CD8-positive, alpha-beta memory T cell (primary cell): ENCODE measurements around the gene KNSTRN. TPM values are rescaled to one million over a fixed set of nuclear protein-coding genes. Genes with fewer than 3 reads are reported as not detected.
A peak's percentile ranks its signal among the peaks of the same experiment; 100 is the strongest.

Source experiments
- CTCF ChIA-PET: fragments of 350-600 bp; sonication (Branson Sonifier 250); formaldehyde crosslinking; loops from one replicate; lab custom pipeline; 2021; ENCODE audit warnings: antibody characterized with exemption; lab: Charles Lee
- POLR2A ChIA-PET: fragments of 350-600 bp; sonication (Branson Sonifier 250); formaldehyde crosslinking; loops from one replicate; lab custom pipeline; 2021; ENCODE audit warnings: antibody characterized with exemption; lab: Charles Lee
- DNase-seq, 5 donors: peaks; one replicate each; pipeline versions ENCODE4 v3.0.0 to v3.0.0-alpha.2; 2020 to 2022; ENCODE audit warnings: mixed read lengths in 1 of 5
- H3K27ac ChIP-seq: one replicate; pipeline ENCODE4 v1.7.0; 2013; ENCODE audit warnings: low read depth, mild to moderate bottlenecking, low read length, moderate library complexity
- H3K27me3 ChIP-seq: 2 replicates; pipeline ENCODE4 v1.7.0; 2013; ENCODE audit warnings: low read length, mild to moderate bottlenecking; ENCODE audit not compliant: insufficient read depth, poor library complexity, severe bottlenecking
- H3K36me3 ChIP-seq: 2 replicates; pipeline ENCODE4 v1.7.0; 2013; ENCODE audit warnings: mild to moderate bottlenecking, low read length, moderate library complexity; ENCODE audit not compliant: insufficient read depth
- H3K4me1 ChIP-seq: 2 replicates; pipeline ENCODE4 v1.7.0; 2013; ENCODE audit warnings: mild to moderate bottlenecking, low read length, moderate library complexity; ENCODE audit not compliant: insufficient read depth
- H3K4me3 ChIP-seq: 2 replicates; pipeline ENCODE4 v1.7.0; 2013; ENCODE audit warnings: mild to moderate bottlenecking, low read length
- H3K9me3 ChIP-seq: 2 replicates; pipeline ENCODE4 v1.7.0; 2013; ENCODE audit warnings: mild to moderate bottlenecking, low read length
- H3K27ac Mint-ChIP-seq, 8 donors: one replicate each; pipeline ENCODE4 v1.8.0; 2020 to 2021; ENCODE audit warnings: mixed read lengths in 8 of 8, mild to moderate bottlenecking in 6 of 8, inconsistent platforms in 3 of 8, moderate library complexity in 3 of 8
- H3K27me3 Mint-ChIP-seq, 2 donors: one replicate each; pipeline ENCODE4 v1.8.0; 2020 to 2021; ENCODE audit warnings: mixed read lengths in 2 of 2, mild to moderate bottlenecking in 1 of 2, moderate library complexity in 1 of 2
- H3K36me3 Mint-ChIP-seq, 3 donors: one replicate each; pipeline ENCODE4 v1.8.0; 2020 to 2021; ENCODE audit warnings: mixed read lengths in 3 of 3, inconsistent platforms in 1 of 3, mild to moderate bottlenecking in 1 of 3
- H3K4me1 Mint-ChIP-seq, 3 donors: one replicate each; pipeline ENCODE4 v1.8.0; 2020 to 2021; ENCODE audit warnings: mixed read lengths in 3 of 3, inconsistent platforms in 1 of 3, mild to moderate bottlenecking in 1 of 3
- H3K4me3 Mint-ChIP-seq, 7 donors: one replicate each; pipeline ENCODE4 v1.8.0; 2020 to 2021; ENCODE audit warnings: mixed read lengths in 7 of 7, mild to moderate bottlenecking in 6 of 7, moderate library complexity in 4 of 7, inconsistent platforms in 2 of 7
- H3K9me3 Mint-ChIP-seq, 5 donors: one replicate each; pipeline ENCODE4 v1.8.0; 2020 to 2022; ENCODE audit warnings: mixed read lengths in 5 of 5, mild to moderate bottlenecking in 3 of 5, moderate library complexity in 2 of 5, inconsistent platforms in 1 of 5
- polyA plus RNA-seq: library from polyadenylated mRNA; unstranded; fragments of 300-500 nt; fragmentation: Illumina TruSeq; gene quantifications from one replicate; pipeline ENCODE4 v1.2.3, GENCODE V29; 2021
- total RNA-seq, 2 experiments: library from RNA; stranded (reverse); gene quantifications; one replicate each; pipeline ENCODE4 v1.2.3, GENCODE V29; 2021

Gene KNSTRN
- total and polyA plus RNA-seq, 3 experiments from 2014 or later, result 3.6 to 49.9 (median 42.8) TPM

DNA sequence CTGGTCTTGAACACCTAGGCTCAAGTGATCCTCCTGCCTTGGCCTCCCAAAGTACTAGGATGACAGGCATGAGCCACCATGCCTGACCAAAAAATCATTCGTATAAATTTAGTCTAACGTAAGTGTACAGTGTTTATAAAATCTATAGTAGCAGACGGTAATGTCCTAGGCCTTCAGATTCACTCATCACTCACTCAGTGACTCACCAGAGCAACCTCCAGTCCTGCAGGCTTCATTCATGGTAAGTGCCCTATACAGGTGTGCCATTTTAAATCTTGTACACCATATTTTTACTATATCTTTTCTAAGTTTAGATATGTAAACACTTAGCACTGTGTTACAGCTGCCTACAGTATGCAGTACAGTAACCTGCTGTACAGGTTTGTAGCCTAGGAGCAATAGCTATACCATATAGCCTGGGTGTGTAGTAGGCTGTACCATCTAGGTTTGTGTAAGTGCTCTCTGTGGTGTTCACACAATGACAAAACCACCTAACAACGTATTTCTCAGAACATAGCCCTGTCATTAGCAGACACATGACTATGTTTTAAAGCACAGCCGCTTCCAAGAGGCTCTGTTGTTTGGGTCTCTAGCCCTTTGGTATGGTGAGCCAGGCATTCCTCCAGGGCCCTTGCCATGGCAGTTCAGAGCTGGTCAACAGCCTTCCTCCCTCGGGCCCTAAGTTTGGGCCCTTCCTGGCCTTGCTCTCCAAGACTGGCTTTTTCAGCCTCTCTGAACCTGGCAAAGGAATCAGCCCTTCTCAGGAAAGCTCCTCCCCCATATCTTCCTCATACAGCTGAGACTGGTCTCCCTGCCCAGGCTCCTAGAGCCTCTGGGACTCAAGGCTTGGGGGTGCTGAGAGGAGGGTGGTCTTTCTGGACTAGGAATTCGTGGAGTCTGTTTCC is 39.9 kb upstream of the KNSTRN start:
- Histone ChIP-seq H3K27me3 (no peaks in the 10 kb centered on the region), H3K4me3 (no peak overlapping the region), H3K36me3 (no peaks in the 10 kb centered on the region), H3K9me3 (no peaks in the 10 kb centered on the region), H3K4me1 (peaks cover 16% of the 10 kb centered on the region), H3K27ac (no peak overlapping the region)
- no peak overlapping the region for H3K4me3 Mint-ChIP-seq
- H3K4me1 Mint-ChIP-seq, result peaks cover 2 to 7% (median 4%) of the 10 kb centered on the region in 3 donors
- H3K9me3 Mint-ChIP-seq, result no peaks in the 10 kb centered on the region
- H3K27ac Mint-ChIP-seq, result no peak overlapping the region
- ChIA-PET CTCF (interaction anchor here (1.2 to 12.4 kb wide), 11 partner anchors 12 to 80 kb away, joined by 3 to 268 read pairs (median 32); partner anchors contain the start of genes DISP2, INAFM2, IVD and PLCB2), POLR2A (no interaction called here)
- DNase-seq, result no peak
- H3K27me3 Mint-ChIP-seq, result peaks cover 2 to 4% of the 10 kb centered on the region in 2 donors
- H3K36me3 Mint-ChIP-seq, result no peaks in the 10 kb centered on the region

DNA sequence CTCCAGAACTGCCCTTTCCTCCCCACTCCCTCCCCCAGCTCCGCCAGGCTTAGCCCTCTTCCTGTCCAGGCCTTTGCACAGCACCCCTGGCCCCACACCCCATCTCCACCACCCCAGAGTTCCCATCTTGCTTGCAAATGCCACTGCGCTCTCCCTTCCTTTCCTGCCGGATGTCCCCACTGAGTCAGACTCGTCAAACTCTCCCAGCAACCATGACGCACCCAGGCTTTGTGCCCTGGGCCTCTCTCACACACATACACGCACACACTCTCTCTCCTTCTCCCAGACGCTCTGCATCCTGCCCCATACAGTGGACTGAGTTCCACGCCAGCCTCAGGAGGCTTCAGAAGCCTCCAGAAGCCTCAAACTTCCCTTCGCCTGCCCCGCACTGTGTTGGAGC is 39.0 kb upstream of the KNSTRN start:
- CTCF ChIA-PET, result interaction anchor here (1.3 to 12.4 kb wide), 18 partner anchors 8 to 126 kb away, joined by 3 to 268 read pairs (median 12); partner anchors contain the start of genes BAHD1, DISP2, INAFM2 and IVD
- Histone ChIP-seq H3K27ac (no peak overlapping the region), H3K4me1 (peaks cover 8% of the 10 kb centered on the region), H3K36me3 (no peaks in the 10 kb centered on the region), H3K9me3 (no peaks in the 10 kb centered on the region), H3K27me3 (no peaks in the 10 kb centered on the region), H3K4me3 (no peak overlapping the region)
- POLR2A ChIA-PET, result no interaction called here
- Mint-ChIP-seq H3K4me3 (no peak overlapping the region), H3K36me3 (no peaks in the 10 kb centered on the region), H3K9me3 (no peaks in the 10 kb centered on the region), H3K4me1 (no peaks in the 10 kb centered on the region), H3K27me3 (no peaks in the 10 kb centered on the region), H3K27ac (no peak overlapping the region)
- no peak for DNase-seq

DNA sequence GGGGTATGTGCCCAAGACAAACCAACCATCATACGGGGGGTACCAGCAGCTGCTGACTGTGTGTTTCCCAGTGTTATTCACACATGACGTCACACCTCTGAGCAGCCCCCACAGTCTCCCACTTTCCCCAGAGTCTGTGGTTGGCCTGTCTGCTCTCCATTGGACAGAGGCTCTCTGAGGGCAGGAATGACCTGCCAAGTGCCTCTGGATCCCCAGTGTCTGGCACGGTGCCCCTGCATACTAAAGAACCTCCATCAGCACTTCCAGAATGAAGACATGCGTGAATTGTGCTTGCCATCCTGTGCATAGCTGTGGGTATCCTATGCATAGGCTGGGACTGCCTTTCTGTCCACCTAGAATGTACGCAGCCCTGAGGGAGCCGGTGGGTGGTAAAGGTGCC is 38.3 kb upstream of the KNSTRN start:
- peaks cover 8% of the 10 kb centered on the region for H3K4me1 ChIP-seq
- Mint-ChIP-seq H3K9me3 (no peaks in the 10 kb centered on the region), H3K27me3 (no peaks in the 10 kb centered on the region), H3K4me3 (no peak overlapping the region), H3K27ac (peak overlapping the region in 1 of 8 donors; percentile 43), H3K4me1 (no peaks in the 10 kb centered on the region), H3K36me3 (no peaks in the 10 kb centered on the region)
- H3K9me3 ChIP-seq, result no peaks in the 10 kb centered on the region
- ChIA-PET CTCF (interaction anchor here (0.7 to 12.4 kb wide), 32 partner anchors 8 to 163 kb away, joined by 3 to 268 read pairs (median 5); partner anchors contain the start of genes BAHD1, DISP2, INAFM2 and IVD), POLR2A (interaction anchor here (1.0 kb wide), 1 partner anchor 78 kb away, joined by 3 read pairs; no protein-coding TSS in a partner anchor)
- no peaks in the 10 kb centered on the region for H3K27me3 ChIP-seq
- H3K4me3 ChIP-seq, result no peak overlapping the region
- DNase-seq, result no peak
- no peaks in the 10 kb centered on the region for H3K36me3 ChIP-seq
- no peak overlapping the region for H3K27ac ChIP-seq

DNA sequence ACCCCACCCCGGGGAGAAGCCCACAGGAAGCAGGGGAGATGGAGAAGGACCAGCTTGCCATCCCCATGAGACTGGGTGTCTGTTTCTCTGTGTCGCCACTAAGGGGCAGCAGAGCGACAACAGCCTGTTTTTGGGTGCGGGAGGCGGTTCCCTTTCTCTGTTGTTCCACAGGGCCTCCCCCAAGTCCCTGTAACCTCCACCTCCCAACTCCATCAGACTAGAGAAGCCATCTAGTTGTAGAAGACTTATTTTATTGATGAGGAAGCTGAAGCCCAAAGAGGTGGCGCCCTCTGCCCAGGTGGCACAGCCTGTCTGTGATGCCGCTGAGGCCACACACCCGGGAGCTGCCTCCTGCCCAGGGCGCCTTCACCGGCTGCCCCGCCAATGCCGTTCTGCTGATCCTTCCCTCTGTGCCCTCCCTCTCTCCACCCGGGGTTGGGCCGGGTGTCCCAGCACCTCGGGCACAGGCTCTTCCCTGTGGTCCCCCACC is 37.8 kb upstream of the KNSTRN start:
- Histone ChIP-seq H3K4me1 (peaks cover 8% of the 10 kb centered on the region), H3K4me3 (no peak overlapping the region), H3K9me3 (no peaks in the 10 kb centered on the region), H3K36me3 (no peaks in the 10 kb centered on the region), H3K27ac (no peak overlapping the region), H3K27me3 (no peaks in the 10 kb centered on the region)
- POLR2A ChIA-PET, result interaction anchor here (0.7 to 1.0 kb wide), 2 partner anchors 19 to 78 kb away, joined by 3 read pairs; no protein-coding TSS in a partner anchor
- H3K27ac Mint-ChIP-seq, result peak overlapping the region in 1 of 8 donors; percentile 43
- no peaks in the 10 kb centered on the region for H3K4me1 Mint-ChIP-seq
- H3K36me3 Mint-ChIP-seq, result no peaks in the 10 kb centered on the region
- H3K27me3 Mint-ChIP-seq, result no peaks in the 10 kb centered on the region
- H3K9me3 Mint-ChIP-seq, result no peaks in the 10 kb centered on the region
- CTCF ChIA-PET, result interaction anchor here (0.7 to 12.4 kb wide), 33 partner anchors 9 to 573 kb away, joined by 3 to 268 read pairs (median 5); partner anchors contain the start of genes BAHD1, DISP2, INAFM2 and IVD
- no peak overlapping the region for H3K4me3 Mint-ChIP-seq
- peak; percentile 51 to 76 (median 62) for DNase-seq

DNA sequence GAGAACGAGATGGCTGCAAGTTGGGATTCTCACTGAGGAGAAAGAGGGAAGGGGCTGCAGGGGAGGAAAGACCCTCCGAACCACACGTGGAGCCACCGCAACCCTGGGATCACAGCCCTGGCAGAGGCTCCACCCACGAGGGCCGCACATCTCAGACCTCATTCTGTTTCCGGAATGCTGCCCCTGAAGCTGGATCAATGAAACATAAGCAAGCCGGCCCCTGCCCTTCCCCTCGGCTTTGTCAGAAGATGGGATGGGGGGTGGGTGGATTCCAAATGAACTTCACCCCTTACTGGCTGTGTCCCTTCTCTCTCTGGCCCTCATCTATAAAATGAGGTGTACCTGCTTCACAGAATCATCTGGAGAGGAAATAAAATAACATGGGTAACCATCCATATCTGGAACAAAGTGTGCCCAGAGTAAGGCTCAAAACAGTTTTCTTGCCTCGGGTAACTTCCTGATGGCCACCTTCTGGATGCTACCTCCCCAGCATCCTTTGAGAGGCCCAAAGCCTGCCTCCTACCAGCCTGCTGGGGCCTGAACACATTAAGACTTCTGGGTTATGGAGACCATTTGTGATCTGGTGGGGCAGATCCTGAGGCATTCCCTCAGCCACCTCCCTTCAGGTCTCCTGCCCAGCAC is 37.2 kb upstream of the KNSTRN start:
- no peaks in the 10 kb centered on the region for H3K9me3 ChIP-seq
- no peaks in the 10 kb centered on the region for H3K27me3 ChIP-seq
- H3K27ac ChIP-seq, result no peak overlapping the region
- Mint-ChIP-seq H3K9me3 (no peaks in the 10 kb centered on the region), H3K4me1 (no peaks in the 10 kb centered on the region), H3K27me3 (no peaks in the 10 kb centered on the region), H3K27ac (no peak overlapping the region), H3K36me3 (no peaks in the 10 kb centered on the region), H3K4me3 (no peak overlapping the region)
- H3K4me3 ChIP-seq, result no peak overlapping the region
- H3K4me1 ChIP-seq, result peaks cover 8% of the 10 kb centered on the region
- ChIA-PET POLR2A (interaction anchor here (0.7 kb wide), 1 partner anchor 20 kb away, joined by 3 read pairs; no protein-coding TSS in a partner anchor), CTCF (interaction anchor here (1.0 to 12.4 kb wide), 21 partner anchors 9 to 573 kb away, joined by 3 to 268 read pairs (median 7); partner anchors contain the start of genes BAHD1, INAFM2, IVD and KNSTRN)
- DNase-seq, result no peak
- no peaks in the 10 kb centered on the region for H3K36me3 ChIP-seq

DNA sequence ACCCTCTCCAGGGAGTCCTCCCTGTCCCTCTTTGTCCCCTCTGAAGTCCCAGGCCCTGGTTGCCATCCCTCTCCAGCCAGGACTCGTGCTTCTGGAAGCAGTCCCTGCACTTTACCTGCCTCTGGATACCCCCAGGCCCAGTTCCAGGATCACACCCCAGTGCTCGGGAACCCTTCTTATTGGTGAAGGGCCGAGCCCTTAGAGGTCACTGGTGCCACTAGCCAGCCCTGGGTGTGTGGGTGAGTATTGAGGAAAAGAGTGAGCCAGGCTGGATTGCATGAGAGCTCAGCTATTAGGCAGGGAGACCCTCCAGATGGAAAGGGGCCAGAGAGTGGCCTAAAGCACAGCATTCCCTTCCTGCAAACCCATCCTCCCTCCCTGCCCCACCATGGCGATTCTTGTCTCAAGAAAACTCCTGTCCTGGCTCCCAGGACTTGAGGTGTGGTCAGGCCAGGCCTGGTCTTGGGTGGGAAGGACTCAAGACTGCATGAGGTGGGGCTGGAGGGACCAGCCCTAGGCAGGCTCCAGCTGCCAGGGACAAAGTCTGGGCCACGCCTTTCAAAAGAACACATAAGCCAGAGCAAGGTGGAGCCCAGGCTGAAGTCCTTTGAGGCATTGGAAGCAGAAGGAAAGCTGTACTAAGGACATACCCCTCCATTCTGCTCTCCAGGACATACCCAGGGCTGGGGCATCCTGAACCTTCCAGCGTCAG is 36.5 kb upstream of the KNSTRN start:
- no peak overlapping the region for H3K4me3 ChIP-seq
- Mint-ChIP-seq H3K36me3 (no peaks in the 10 kb centered on the region), H3K27ac (no peak overlapping the region), H3K4me3 (no peak overlapping the region), H3K4me1 (no peaks in the 10 kb centered on the region), H3K27me3 (no peaks in the 10 kb centered on the region), H3K9me3 (no peaks in the 10 kb centered on the region)
- no peak for DNase-seq
- no peaks in the 10 kb centered on the region for H3K36me3 ChIP-seq
- no peaks in the 10 kb centered on the region for H3K27me3 ChIP-seq
- CTCF ChIA-PET, result interaction anchor here (1.2 to 12.4 kb wide), 8 partner anchors 8 to 574 kb away, joined by 3 to 268 read pairs (median 19); partner anchors contain the start of genes BAHD1 and INAFM2
- no peaks in the 10 kb centered on the region for H3K9me3 ChIP-seq
- POLR2A ChIA-PET, result no interaction called here
- H3K4me1 ChIP-seq, result peaks cover 8% of the 10 kb centered on the region
- H3K27ac ChIP-seq, result no peak overlapping the region
